Peyer's patch (tissue), 4 donors: ENCODE measurements around the gene HDAC4. TPM values are rescaled to one million over a fixed set of nuclear protein-coding genes. Genes with fewer than 3 reads are reported as not detected.

Experiments used
- DNase-seq, 3 donors: peaks; one replicate each; pipeline ENCODE4 v3.0.0-alpha.2; 2017 to 2019
- H3K27ac ChIP-seq, 4 donors: fragments of 200-600 bp; sonication (generic); one replicate each; pipeline ENCODE4 v1.5.1; 2016 to 2019
- H3K27me3 ChIP-seq, 2 donors: fragments of 200-600 bp; sonication (generic); one replicate each; pipeline ENCODE4 v1.5.1; 2019
- H3K36me3 ChIP-seq, 3 donors: fragments of 200-600 bp; sonication (generic); one replicate each; pipeline ENCODE4 v1.5.1; 2016 to 2019
- H3K4me1 ChIP-seq, 4 donors: fragments of 200-600 bp; sonication (generic); one replicate each; pipeline ENCODE4 v1.5.1; 2016 to 2019
- H3K4me3 ChIP-seq, 4 donors: fragments of 200-600 bp; sonication (generic); 1 replicate in 3 of 4; 2 replicates in 1 of 4; pipeline ENCODE4 v1.5.1; 2016 to 2019; ENCODE audit warnings: mild to moderate bottlenecking in 1 of 4
- H3K9me3 ChIP-seq, 4 donors: fragments of 200-600 bp; sonication (generic); one replicate each; pipeline ENCODE4 v1.5.1; 2016 to 2019; ENCODE audit warnings: mild to moderate bottlenecking in 1 of 4
- POLR2A ChIP-seq, 2 donors: fragments of 450-650 bp; IDR thresholded peaks; one replicate each; pipeline ENCODE4 v1.5.1; 2017; ENCODE audit warnings: antibody characterized with exemption in 2 of 2, mild to moderate bottlenecking in 2 of 2, moderate library complexity in 2 of 2
- total RNA-seq, 4 donors: library from RNA; depleted of rRNA; stranded (reverse); fragments of >200 nt; gene quantifications; one replicate each; pipeline ENCODE4 v1.1.0, GENCODE V29; 2016
- TF ChIP-seq, protein P1 (sequence below), 6 experiments: fragments of 450-650 bp in 4 of 6; fragments of 200-600 bp in 2 of 6; sonication (generic) in 1 of 6; IDR thresholded peaks; one replicate each; pipeline ENCODE4 v1.5.1; 2017 to 2019; ENCODE audit warnings: antibody characterized with exemption in 6 of 6, mild to moderate bottlenecking in 3 of 6, moderate library complexity in 1 of 6

HDAC4 gene
- total RNA-seq, 4 donors from 2014 or later = 28.9 to 198 (median 102) TPM

GRCh38 chr2:239199041-239199768 lies 201.6 kb downstream of the HDAC4 start:
- Histone ChIP-seq H3K4me3 (no peak overlapping the region), H3K9me3 (no peaks in the 10 kb centered on the region), H3K36me3 (peaks cover 0 to 12% (median 0%) of the 10 kb centered on the region in 3 donors), H3K27me3 (no peaks in the 10 kb centered on the region), H3K27ac (peak overlapping the region in 3 of 4 donors; percentile 36 to 79 (median 50)), H3K4me1 (peaks cover 0 to 22% (median 0%) of the 10 kb centered on the region in 4 donors)
- TF ChIP-seq, protein P1, sequence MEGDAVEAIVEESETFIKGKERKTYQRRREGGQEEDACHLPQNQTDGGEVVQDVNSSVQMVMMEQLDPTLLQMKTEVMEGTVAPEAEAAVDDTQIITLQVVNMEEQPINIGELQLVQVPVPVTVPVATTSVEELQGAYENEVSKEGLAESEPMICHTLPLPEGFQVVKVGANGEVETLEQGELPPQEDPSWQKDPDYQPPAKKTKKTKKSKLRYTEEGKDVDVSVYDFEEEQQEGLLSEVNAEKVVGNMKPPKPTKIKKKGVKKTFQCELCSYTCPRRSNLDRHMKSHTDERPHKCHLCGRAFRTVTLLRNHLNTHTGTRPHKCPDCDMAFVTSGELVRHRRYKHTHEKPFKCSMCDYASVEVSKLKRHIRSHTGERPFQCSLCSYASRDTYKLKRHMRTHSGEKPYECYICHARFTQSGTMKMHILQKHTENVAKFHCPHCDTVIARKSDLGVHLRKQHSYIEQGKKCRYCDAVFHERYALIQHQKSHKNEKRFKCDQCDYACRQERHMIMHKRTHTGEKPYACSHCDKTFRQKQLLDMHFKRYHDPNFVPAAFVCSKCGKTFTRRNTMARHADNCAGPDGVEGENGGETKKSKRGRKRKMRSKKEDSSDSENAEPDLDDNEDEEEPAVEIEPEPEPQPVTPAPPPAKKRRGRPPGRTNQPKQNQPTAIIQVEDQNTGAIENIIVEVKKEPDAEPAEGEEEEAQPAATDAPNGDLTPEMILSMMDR (IDR thresholded peaks at IDR 0.05) = no peak
- no peak for TF ChIP-seq POLR2A (IDR thresholded peaks at IDR 0.05)
- peak in 1 of 3 donors; percentile 46 for DNase-seq

- TF ChIP-seq, protein P1 (IDR thresholded peaks at IDR 0.05) = no peak
- TF ChIP-seq POLR2A (IDR thresholded peaks at IDR 0.05) = no peak
- peak in 1 of 3 donors; percentile 43 for DNase-seq
- peaks cover 0 to 12% (median 0%) of the 10 kb centered on the region in 3 donors for H3K36me3 ChIP-seq
- H3K9me3 ChIP-seq = no peaks in the 10 kb centered on the region
- no peaks in the 10 kb centered on the region for H3K27me3 ChIP-seq
- peaks cover 0 to 22% (median 0%) of the 10 kb centered on the region in 4 donors for H3K4me1 ChIP-seq
- H3K4me3 ChIP-seq = no peak overlapping the region
- peak overlapping the region in 1 of 4 donors; percentile 79 for H3K27ac ChIP-seq
Observed at GRCh38 chr2:239198221-239198620, 202.6 kb downstream of the HDAC4 start.

DNA sequence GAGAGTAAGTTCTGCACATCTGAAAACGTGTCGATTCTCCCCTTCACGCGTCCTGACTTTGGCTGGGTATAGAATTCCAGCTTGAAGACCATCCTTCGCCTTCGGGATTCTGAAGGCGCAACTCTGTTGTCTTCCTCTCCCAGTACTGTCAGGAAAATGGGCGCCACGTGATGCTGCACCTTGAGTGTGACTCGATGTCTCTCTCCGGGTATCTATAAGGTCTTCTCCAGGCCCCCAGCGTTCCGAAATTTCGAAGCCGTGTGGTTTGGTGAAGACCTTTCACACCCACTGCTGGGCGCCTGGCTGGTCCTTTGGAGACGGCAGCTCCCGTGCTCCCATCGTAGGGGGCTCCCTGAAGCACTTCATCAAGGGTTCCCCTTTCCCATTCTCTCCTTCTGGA lies 203.7 kb downstream of the HDAC4 start:
- Histone ChIP-seq H3K27me3 (no peaks in the 10 kb centered on the region), H3K9me3 (no peaks in the 10 kb centered on the region), H3K4me1 (peaks cover 0 to 22% (median 0%) of the 10 kb centered on the region in 4 donors), H3K36me3 (peaks cover 0 to 12% (median 0%) of the 10 kb centered on the region in 3 donors), H3K4me3 (no peak overlapping the region), H3K27ac (no peak overlapping the region)
- TF ChIP-seq POLR2A (IDR thresholded peaks at IDR 0.05) = no peak
- TF ChIP-seq, protein P1 (IDR thresholded peaks at IDR 0.05) = no peak
- peak in 2 of 3 donors; percentile 29 to 40 for DNase-seq

DNA sequence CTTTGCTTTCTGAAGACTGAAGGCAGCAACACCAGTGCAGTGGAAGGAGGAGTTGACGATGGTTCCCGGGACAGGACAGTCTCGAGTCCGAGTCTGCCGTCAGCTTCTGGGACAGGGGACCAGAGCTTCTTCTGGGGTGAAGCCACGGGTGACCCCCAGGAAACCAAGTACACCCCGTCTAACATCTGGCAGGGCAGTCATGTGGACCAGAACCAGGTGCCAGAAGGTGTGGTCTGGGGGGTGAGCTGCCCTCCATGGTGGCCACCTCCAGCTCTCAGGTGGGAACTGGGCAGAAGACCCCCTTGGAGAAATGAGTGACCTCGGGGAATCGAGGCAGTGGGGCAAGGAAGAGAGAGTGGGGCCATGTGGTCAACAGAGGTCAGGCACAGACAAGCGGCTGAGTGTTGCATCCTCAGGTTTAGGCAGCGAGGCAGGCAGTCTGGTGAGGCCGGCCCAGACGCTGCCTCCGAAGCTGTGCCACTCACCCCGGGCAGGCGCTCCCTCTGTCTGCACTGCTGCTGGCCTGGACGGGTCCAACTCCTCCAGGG lies 204.3 kb downstream of the HDAC4 start:
- Histone ChIP-seq H3K27ac (no peak overlapping the region), H3K36me3 (peaks cover 0 to 12% (median 0%) of the 10 kb centered on the region in 3 donors), H3K4me3 (no peak overlapping the region), H3K9me3 (no peaks in the 10 kb centered on the region), H3K4me1 (peaks cover 0 to 22% (median 0%) of the 10 kb centered on the region in 4 donors), H3K27me3 (no peaks in the 10 kb centered on the region)
- no peak for TF ChIP-seq POLR2A (IDR thresholded peaks at IDR 0.05)
- TF ChIP-seq, protein P1 (IDR thresholded peaks at IDR 0.05) = no peak
- DNase-seq = peak in 1 of 3 donors; percentile 34

- Histone ChIP-seq H3K9me3 (no peaks in the 10 kb centered on the region), H3K4me3 (no peak overlapping the region), H3K27ac (no peak overlapping the region), H3K4me1 (peaks cover 0 to 22% (median 0%) of the 10 kb centered on the region in 4 donors), H3K36me3 (peaks cover 0 to 12% (median 0%) of the 10 kb centered on the region in 3 donors), H3K27me3 (no peaks in the 10 kb centered on the region)
- no peak for DNase-seq
- TF ChIP-seq, protein P1 (IDR thresholded peaks at IDR 0.05) = no peak
- TF ChIP-seq POLR2A (IDR thresholded peaks at IDR 0.05) = no peak
Observed at GRCh38 chr2:239195992-239196391, 204.8 kb downstream of the HDAC4 start.
